GM18505 (cell line): Measurements from ENCODE around the gene EPHA6.
"Not testable (repeated sequence)": the region's sequence is repeated elsewhere in the genome, so short reads cannot be mapped to it uniquely, and the experiment has no call there.

Source experiments
- ATAC-seq: cut with Tn5 transposase; IDR thresholded peaks from one replicate; pipeline ENCODE4 v1.9.1; 2021; ENCODE audit not compliant: unreplicated experiment
- POLR2A ChIP-seq: IDR thresholded peaks from 4 replicates; pipeline ENCODE4 v1.6.1; 2011; ENCODE audit warnings: borderline replicate concordance; ENCODE audit not compliant: insufficient read depth, insufficient read length; ENCODE audit errors: extremely low read depth

Gene EPHA6

DNA sequence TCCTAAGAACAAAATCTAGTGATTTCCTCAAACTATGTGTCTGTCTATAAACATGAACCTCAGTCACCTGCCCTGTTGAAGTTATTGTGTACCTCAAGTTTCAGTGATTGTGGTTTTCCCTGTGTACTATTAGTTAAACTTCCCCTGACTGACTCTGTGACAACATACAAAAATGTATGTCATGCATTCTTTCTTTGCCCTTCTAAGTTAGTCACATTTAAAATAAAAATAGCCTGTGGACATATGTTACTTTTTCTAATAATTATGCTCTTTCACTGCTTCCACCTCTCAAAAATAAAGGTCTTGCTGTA lies 29.8 kb downstream of the EPHA6 start:
- TF ChIP-seq POLR2A: no peak

DNA sequence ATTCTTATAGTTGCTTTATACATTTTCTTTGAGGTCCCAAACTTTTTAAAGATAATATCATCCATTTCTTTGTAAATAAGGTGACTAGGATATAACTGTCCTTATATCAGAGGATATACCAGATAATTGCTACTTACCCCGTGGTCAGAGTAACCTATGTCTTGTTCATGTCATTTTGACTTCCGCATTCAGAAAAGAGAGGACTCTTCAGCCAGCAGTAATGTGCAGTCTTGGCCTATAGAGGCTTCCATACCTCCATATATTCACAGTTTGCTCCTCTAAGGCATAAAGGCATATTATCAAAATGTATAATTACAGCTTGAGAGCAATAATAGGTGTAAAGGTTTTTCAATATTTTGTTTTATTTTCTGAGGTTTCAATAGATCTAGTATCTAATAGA lies 38.5 kb downstream of the EPHA6 start:
- TF ChIP-seq POLR2A: no peak
- no peak for ATAC-seq

More for the DNA sequence above, 29.8 kb downstream of the EPHA6 start:
- ATAC-seq: no peak

GRCh38 chr3:96860882-96861281 lies 46.5 kb downstream of the EPHA6 start:
- no peak for TF ChIP-seq POLR2A

GRCh38 chr3:96863129-96863740 lies 48.8 kb downstream of the EPHA6 start:
- TF ChIP-seq POLR2A: no peak
- ATAC-seq: peak; percentile 70

More at GRCh38 chr3:96860882-96861281, 46.5 kb downstream of the EPHA6 start:
- no peak for ATAC-seq

DNA sequence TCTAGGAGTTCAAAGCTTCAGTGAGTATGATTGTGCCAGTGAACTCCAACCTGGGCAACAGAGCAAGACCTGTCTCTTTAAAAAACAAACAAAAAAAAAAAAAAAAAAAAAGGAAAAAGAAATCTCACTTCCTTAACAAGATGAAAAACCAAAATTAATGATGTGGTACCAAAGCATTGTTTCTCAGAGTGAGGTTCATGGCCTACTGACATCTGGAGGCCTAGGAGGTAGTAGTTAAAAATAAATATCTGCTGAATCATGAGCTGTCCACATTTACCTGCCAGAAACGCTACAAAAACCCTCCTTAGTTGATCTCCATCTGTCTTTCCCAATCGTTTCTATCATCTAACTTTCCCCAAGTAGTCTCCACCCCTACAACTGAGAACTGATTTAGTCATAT lies 51.2 kb downstream of the EPHA6 start:
- TF ChIP-seq POLR2A: no peak
- no peak for ATAC-seq

GRCh38 chr3:96869316-96869715 lies 54.9 kb downstream of the EPHA6 start:
- no peak for ATAC-seq

DNA sequence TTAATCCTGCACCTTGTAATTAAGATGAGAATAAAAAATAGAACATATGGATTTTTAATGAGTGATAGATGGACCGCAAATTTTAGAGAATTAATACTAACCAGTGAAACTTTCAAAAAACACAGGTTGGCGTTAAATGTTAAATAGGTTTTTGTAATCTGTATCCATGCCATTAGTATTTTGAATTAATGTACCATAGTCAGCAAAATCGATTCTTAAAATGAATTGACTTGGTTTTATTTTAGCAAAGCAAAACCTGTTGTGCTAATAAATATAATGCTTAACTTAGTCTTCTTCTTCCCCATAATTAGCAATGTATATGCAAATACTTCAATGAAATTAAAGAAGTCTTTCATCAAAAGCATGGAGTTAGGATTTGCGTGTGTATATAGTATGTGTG lies 63.1 kb downstream of the EPHA6 start:
- no peak for TF ChIP-seq POLR2A
- ATAC-seq: no peak

More at GRCh38 chr3:96869316-96869715, 54.9 kb downstream of the EPHA6 start:
- no peak for TF ChIP-seq POLR2A

GRCh38 chr3:96900031-96900430 lies 85.6 kb downstream of the EPHA6 start:
- TF ChIP-seq POLR2A: no peak
- no peak for ATAC-seq

DNA sequence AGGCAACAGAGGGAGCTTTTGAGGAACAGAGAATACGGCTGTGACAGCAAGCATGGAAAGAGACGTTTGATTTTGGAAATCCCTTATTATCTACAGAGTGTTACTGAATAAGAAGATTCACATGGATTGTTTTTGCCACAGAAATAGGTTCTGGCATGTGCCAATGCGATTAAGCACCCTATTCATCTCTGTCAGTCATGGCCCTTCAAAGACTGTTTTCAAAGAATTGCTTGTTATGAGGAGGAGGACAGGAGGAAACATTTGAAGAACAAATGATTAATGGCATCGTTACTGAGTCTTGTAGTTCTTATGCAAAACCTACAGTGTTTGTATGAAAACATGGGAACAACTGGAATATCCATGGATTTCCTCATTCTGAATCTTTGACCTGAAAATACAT lies 86.2 kb downstream of the EPHA6 start:
- ATAC-seq: no peak
- TF ChIP-seq POLR2A: no peak

GRCh38 chr3:96915445-96915844 lies 101.1 kb downstream of the EPHA6 start:
- no peak for TF ChIP-seq POLR2A
- no peak for ATAC-seq

GRCh38 chr3:96931119-96931862 lies 116.9 kb downstream of the EPHA6 start:
- ATAC-seq: no peak
- no peak for TF ChIP-seq POLR2A

DNA sequence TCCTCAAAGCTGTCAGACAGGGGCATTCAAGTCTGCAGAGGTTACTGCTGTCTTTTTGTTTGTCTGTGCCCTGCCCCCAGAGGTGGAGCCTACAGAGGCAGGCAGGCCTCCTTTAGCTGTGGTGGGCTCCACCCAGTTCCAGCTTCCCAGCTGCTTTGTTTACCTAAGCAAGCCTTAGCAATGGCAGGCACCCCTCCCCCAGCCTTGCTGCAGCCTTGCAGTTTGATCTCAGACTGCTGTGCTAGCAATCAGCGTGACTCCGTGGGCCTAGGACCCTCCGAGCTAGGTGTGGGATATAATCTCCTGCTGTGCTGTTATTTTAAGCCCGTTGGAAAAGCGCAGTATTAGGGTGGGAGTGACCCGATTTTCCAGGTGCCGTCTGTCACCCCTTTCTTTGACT lies 127.7 kb downstream of the EPHA6 start:
- ATAC-seq: not testable (repeated sequence)

- TF ChIP-seq POLR2A: no peak
- no peak for ATAC-seq
Observed at GRCh38 chr3:96958856-96959255, 144.5 kb downstream of the EPHA6 start.

DNA sequence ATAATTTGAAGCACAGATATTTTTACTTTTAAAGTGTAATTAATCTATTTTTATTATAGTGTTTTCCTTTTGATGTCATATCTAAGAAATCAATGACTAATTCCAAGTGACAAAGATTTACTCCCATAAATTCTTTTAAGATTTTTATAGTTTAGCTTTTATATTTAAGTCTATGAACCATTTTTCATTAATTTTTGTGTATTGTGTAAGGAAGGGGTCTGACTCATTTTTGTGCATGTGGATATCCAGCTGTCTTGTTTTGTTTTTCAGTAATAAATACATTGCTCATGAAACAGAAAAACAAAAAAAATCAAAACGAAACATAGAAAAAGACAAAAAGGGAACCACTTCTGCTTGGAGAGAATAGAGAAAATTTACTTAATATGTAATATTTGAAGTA lies 145.1 kb downstream of the EPHA6 start:
- TF ChIP-seq POLR2A: no peak
- ATAC-seq: no peak
